Common myeloid progenitor, CD34-positive (primary cell): ENCODE data around the gene UGT1A5.

ENCODE experiments used
- CTCF ChIA-PET: fragments of 350-600 bp; sonication (Branson Sonifier 250); formaldehyde crosslinking; loops from one replicate; lab custom pipeline; 2021; ENCODE audit warnings: antibody characterized with exemption; lab: Charles Lee
- POLR2A ChIA-PET: fragments of 350-600 bp; sonication (Branson Sonifier 250); formaldehyde crosslinking; loops from one replicate; lab custom pipeline; 2021; ENCODE audit warnings: antibody characterized with exemption; lab: Charles Lee
- DNase-seq, 3 donors: peaks; one replicate each; pipeline versions ENCODE4 v3.0.0 to v3.0.0-alpha.2; 2013
- H3K27ac ChIP-seq, 2 experiments: 1 replicate in 1 of 2; 2 replicates in 1 of 2; pipeline ENCODE4 v1.7.0; 2013; ENCODE audit warnings: inconsistent platforms in 2 of 2, low read length in 2 of 2, mild to moderate bottlenecking in 2 of 2, low read depth in 1 of 2, moderate library complexity in 1 of 2; ENCODE audit not compliant: severe bottlenecking in 2 of 2, insufficient read depth in 1 of 2, poor library complexity in 1 of 2
- H3K27me3 ChIP-seq, 5 experiments: replicated peaks in 2 of 5; 1 replicate in 3 of 5; 2 replicates in 2 of 5; pipeline versions ENCODE4 v1.6.1 to v1.7.0; 2013; ENCODE audit warnings: low read length in 4 of 5, mild to moderate bottlenecking in 2 of 5, moderate library complexity in 2 of 5, inconsistent platforms in 1 of 5; ENCODE audit not compliant: insufficient read depth in 5 of 5, control insufficient read depth in 4 of 5
- H3K36me3 ChIP-seq, 4 experiments: 1 replicate in 2 of 4; 2 replicates in 2 of 4; pipeline versions ENCODE4 v1.6.1 to v1.7.0; 2013; ENCODE audit warnings: low read length in 3 of 4, control low read depth in 1 of 4, mild to moderate bottlenecking in 1 of 4; ENCODE audit not compliant: control insufficient read depth in 4 of 4, insufficient read depth in 4 of 4
- H3K4me1 ChIP-seq, 4 experiments: 1 replicate in 3 of 4; 2 replicates in 1 of 4; pipeline versions ENCODE4 v1.6.1 to v1.7.1; 2013; ENCODE audit warnings: low read length in 3 of 4, mild to moderate bottlenecking in 3 of 4, control low read depth in 1 of 4, inconsistent platforms in 1 of 4, moderate library complexity in 1 of 4; ENCODE audit not compliant: control insufficient read depth in 4 of 4, insufficient read depth in 4 of 4; ENCODE audit errors: control extremely low read depth in 1 of 4
- H3K4me3 ChIP-seq, 7 experiments: 1 replicate in 4 of 7; 2 replicates in 3 of 7; pipeline versions ENCODE4 v1.5.1 to v1.7.0; 2013; ENCODE audit warnings: mild to moderate bottlenecking in 7 of 7, low read length in 6 of 7, moderate library complexity in 6 of 7, inconsistent platforms in 2 of 7, low read depth in 2 of 7, control low read depth in 1 of 7; ENCODE audit not compliant: insufficient read depth in 4 of 7, control insufficient read depth in 1 of 7; ENCODE audit errors: extremely low read depth in 1 of 7
- H3K9me3 ChIP-seq, 5 experiments: 1 replicate in 4 of 5; 2 replicates in 1 of 5; pipeline versions ENCODE4 v1.6.1 to v1.7.1; 2013; ENCODE audit warnings: low read length in 4 of 5, mild to moderate bottlenecking in 2 of 5, inconsistent platforms in 1 of 5, low read depth in 1 of 5, moderate library complexity in 1 of 5; ENCODE audit not compliant: control insufficient read depth in 4 of 5, insufficient read depth in 2 of 5; ENCODE audit errors: control extremely low read depth in 1 of 5
- whole genome bisulfite sequencing: methylation state at CpG from one replicate; pipeline ENCODE4 v1.1.5; 2013; ENCODE audit not compliant: insufficient coverage; 5-methylcytosine and 5-hydroxymethylcytosine counted together

The UGT1A5 gene

DNA sequence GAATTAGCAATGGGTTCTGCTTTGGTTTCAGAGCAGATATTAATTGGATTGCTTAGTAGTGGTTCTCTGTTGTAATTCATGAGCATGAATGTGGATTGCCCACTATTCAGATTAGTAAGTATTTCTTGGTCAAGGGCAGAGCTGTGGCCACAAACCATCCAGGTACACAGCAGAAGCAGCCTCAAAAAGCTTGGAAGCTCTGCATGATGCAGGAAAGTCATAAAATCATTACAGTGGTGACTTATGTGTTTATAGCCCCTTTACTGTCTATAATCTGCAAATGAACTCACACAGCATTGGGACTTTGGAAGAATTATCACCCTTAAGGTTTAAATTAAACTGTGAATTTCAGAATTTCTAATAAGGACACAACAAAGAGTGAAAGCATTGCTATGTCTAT is 45.4 kb downstream of the UGT1A5 start:
- Histone ChIP-seq H3K9me3 (no peaks in the 10 kb centered on the region), H3K4me3 (no peak overlapping the region), H3K27me3 (peaks cover 0 to 6% (median 2%) of the 10 kb centered on the region in 5 experiments), H3K27ac (no peak overlapping the region), H3K36me3 (no peaks in the 10 kb centered on the region), H3K4me1 (no peaks in the 10 kb centered on the region)
- ChIA-PET POLR2A (no interaction called here), CTCF (no interaction called here)
- no peak for DNase-seq

DNA sequence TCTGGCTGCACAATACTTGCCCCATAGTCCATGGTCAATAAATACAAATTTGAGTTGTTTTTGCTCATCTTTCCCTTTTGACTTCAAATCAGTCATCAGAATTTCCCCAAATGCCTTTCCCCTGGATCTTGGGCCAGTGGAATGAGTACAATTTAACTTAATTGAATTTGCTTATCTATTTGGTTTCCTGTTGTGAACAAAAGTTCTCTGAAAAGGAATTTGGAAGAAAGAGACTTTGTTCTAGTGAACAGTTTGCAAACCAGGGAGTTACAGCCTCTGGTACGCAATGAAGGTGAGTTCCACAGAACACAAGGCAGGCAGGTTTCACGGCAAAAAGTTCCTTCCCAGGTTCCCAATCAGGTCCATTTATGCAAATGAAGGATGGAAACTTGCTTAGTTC is 46.1 kb downstream of the UGT1A5 start:
- ChIA-PET POLR2A (no interaction called here), CTCF (interaction anchor here (0.6 kb wide), 1 partner anchor 409 kb away, joined by 3 read pairs; no protein-coding TSS in a partner anchor)
- H3K4me3 ChIP-seq = no peak overlapping the region
- H3K36me3 ChIP-seq = no peaks in the 10 kb centered on the region
- H3K4me1 ChIP-seq = no peaks in the 10 kb centered on the region
- H3K9me3 ChIP-seq = no peaks in the 10 kb centered on the region
- 100% methylated on average over 2 of the region's 2 CpGs for WGBS
- peaks cover 0 to 10% (median 2%) of the 10 kb centered on the region in 5 experiments for H3K27me3 ChIP-seq
- no peak for DNase-seq
- H3K27ac ChIP-seq = no peak overlapping the region

DNA sequence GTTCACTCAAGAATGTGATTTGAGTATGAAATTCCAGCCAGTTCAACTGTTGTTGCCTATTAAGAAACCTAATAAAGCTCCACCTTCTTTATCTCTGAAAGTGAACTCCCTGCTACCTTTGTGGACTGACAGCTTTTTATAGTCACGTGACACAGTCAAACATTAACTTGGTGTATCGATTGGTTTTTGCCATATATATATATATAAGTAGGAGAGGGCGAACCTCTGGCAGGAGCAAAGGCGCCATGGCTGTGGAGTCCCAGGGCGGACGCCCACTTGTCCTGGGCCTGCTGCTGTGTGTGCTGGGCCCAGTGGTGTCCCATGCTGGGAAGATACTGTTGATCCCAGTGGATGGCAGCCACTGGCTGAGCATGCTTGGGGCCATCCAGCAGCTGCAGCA is 47.3 kb downstream of the UGT1A5 start, which contains the start of gene UGT1A1:
UGT1A1 (plus strand) TSS at position 228 of the 400 bp plus-strand sequence; CDS start at position 246, 18 bp downstream.
- H3K4me1 ChIP-seq = no peaks in the 10 kb centered on the region
- H3K4me3 ChIP-seq = no peak within 1 kb of the TSS
- H3K27ac ChIP-seq = no peak within 1 kb of the TSS
- H3K9me3 ChIP-seq = no peaks in the 10 kb centered on the region
- WGBS = 100% methylated on average over 1 of the region's 6 CpGs
- ChIA-PET CTCF (no interaction called here), POLR2A (no interaction called here)
- no peaks in the 10 kb centered on the region for H3K36me3 ChIP-seq
- no peak for DNase-seq
- peaks cover 0 to 17% (median 4%) of the 10 kb centered on the region in 5 experiments for H3K27me3 ChIP-seq

DNA sequence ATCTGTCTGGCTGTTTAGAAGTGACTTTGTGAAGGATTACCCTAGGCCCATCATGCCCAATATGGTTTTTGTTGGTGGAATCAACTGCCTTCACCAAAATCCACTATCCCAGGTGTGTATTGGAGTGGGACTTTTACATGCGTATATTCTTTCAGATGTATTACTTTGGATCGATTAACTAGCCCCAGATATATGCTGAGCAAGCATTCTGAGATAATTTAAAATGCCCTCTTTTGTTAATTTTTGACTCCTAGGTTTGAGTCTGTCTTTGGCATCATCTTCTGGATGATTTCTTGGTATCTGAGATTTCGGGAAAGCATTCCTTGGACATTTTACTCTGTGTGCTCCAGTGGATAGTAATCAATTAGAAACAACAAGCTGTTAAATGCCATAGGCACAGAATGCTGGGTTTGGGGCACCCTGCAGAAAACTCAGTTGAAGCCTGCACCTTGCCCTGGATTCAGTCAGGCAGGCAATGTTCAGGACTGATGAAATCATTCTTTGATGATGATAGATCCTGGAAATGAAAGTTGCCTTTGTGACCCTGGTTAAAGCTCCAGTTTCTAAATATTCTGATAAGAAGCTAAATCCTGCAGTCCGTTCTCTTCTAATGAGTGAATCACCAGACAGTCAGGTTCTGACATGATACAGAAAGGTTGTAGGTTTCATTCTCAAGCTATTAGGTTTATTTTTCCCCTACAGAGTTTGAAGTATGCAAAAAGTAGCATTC is 48.5 kb downstream of the UGT1A5 start:
- ChIA-PET CTCF (no interaction called here), POLR2A (no interaction called here)
- Histone ChIP-seq H3K27me3 (peaks cover 0 to 18% (median 4%) of the 10 kb centered on the region in 5 experiments), H3K4me3 (no peak overlapping the region), H3K27ac (no peak overlapping the region), H3K36me3 (no peaks in the 10 kb centered on the region), H3K4me1 (no peaks in the 10 kb centered on the region), H3K9me3 (no peaks in the 10 kb centered on the region)
- DNase-seq = no peak
- WGBS = 100% methylated on average over 2 of the region's 4 CpGs

DNA sequence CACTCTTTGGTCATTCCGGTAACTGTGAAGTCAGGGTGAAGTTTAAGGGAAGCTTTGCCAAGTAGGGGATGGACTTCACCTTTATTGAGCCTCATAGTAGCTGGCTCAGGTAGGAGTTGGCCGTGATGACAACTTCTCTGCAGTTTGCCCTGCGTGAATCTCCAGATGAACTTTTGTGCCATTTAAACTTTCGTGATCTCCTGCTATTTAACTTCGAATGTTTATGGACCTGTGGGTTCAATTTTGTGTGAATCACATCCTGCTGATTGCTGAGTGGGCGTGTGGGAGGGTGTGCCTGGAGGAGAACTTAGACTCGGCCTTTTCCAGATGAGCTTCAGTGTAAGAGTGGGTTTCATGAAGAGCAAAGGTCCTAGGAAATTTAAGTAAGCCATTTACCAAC is 51.6 kb downstream of the UGT1A5 start:
- CTCF ChIA-PET = no interaction called here
- no peaks in the 10 kb centered on the region for H3K9me3 ChIP-seq
- POLR2A ChIA-PET = no interaction called here
- WGBS = 88% methylated on average over 7 of the region's 7 CpGs
- no peak overlapping the region for H3K4me3 ChIP-seq
- H3K36me3 ChIP-seq = no peaks in the 10 kb centered on the region
- no peak for DNase-seq
- no peaks in the 10 kb centered on the region for H3K4me1 ChIP-seq
- H3K27me3 ChIP-seq = peaks cover 0 to 20% (median 6%) of the 10 kb centered on the region in 5 experiments
- no peak overlapping the region for H3K27ac ChIP-seq

DNA sequence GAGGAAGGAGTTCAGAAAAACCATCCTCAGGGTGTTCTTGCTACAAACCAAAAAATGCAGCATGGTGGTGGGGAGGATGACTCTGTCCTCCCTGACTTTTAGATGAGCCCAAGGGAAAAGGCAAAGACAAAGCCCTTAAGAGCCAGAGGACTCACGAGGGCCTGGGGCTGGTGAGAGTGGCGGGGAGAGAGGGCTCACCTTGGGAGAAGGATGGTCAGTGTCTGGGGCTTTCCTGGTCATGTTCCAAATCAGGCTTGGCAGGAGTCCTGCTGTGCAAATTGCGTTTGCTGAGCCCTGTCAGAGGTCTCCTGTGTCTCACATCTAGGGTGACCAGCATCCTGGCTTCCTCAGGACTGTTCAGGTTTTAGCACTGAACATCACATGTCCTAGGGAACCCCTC is 52.1 kb downstream of the UGT1A5 start:
- WGBS = 89% methylated on average over 3 of the region's 3 CpGs
- H3K9me3 ChIP-seq = no peaks in the 10 kb centered on the region
- POLR2A ChIA-PET = no interaction called here

DNA sequence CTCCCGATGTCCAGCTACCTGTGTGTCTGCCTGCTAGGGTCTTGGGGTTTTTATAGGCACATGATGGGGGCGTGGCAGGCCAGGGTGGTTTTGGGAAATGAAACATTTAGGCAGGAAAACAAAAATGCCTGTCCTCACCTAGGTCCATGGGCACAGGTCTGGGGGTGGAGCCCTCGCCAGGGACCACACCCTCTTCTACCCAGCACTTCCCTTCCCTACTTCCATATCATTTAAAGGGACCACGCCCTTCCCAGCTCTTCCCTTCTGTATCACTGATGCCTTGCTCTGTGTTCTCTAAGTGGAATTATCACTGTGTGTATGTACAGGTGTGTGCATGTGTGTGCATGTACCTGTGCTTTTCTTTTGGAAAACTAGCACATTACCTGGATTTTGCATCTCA is 53.7 kb downstream of the UGT1A5 start:
- Histone ChIP-seq H3K9me3 (no peaks in the 10 kb centered on the region), H3K27ac (no peak overlapping the region), H3K4me3 (no peak overlapping the region), H3K27me3 (peaks cover 0 to 20% (median 8%) of the 10 kb centered on the region in 5 experiments), H3K36me3 (no peaks in the 10 kb centered on the region), H3K4me1 (no peaks in the 10 kb centered on the region)
- CTCF ChIA-PET = no interaction called here
- POLR2A ChIA-PET = no interaction called here
- 100% methylated on average over 1 of the region's 4 CpGs for WGBS
- no peak for DNase-seq

More for the DNA sequence above, 52.1 kb downstream of the UGT1A5 start:
- Histone ChIP-seq H3K36me3 (no peaks in the 10 kb centered on the region), H3K4me1 (no peaks in the 10 kb centered on the region), H3K27me3 (peaks cover 0 to 20% (median 6%) of the 10 kb centered on the region in 5 experiments), H3K27ac (no peak overlapping the region), H3K4me3 (no peak overlapping the region)
- CTCF ChIA-PET = no interaction called here
- no peak for DNase-seq
